HL-60 (cell line): ENCODE results near the gene ADSL.

Source experiments
- GABPA ChIP-seq: IDR thresholded peaks from 2 replicates; pipeline ENCODE4 v1.6.1; 2012; ENCODE audit warnings: low read depth
- TF ChIP-seq, protein P1 (sequence below): IDR thresholded peaks from one replicate; pipeline ENCODE4 v1.5.1; 2011; ENCODE audit warnings: low read length, control low read depth, inconsistent platforms; ENCODE audit not compliant: insufficient read depth

DNA sequence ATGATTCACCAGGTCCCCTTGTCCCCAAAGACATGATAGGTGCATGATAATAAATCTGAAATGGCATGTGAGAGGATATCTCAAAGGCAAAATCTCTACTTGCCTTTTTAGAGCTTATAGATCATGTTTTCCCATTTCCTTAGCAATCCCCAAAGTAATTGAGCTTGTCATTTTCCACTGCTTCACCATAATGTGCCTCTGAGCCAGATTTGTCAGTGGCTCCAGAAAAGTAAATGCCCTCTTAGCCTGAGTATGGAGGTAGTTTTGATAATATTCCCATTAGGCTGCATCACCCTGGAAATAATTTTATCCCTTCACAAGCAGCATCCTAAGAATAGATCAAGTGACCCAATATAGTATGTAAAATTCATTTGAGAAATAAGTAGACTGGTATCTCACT is 36.7 kb upstream of the ADSL start:
- TF ChIP-seq, protein P1, sequence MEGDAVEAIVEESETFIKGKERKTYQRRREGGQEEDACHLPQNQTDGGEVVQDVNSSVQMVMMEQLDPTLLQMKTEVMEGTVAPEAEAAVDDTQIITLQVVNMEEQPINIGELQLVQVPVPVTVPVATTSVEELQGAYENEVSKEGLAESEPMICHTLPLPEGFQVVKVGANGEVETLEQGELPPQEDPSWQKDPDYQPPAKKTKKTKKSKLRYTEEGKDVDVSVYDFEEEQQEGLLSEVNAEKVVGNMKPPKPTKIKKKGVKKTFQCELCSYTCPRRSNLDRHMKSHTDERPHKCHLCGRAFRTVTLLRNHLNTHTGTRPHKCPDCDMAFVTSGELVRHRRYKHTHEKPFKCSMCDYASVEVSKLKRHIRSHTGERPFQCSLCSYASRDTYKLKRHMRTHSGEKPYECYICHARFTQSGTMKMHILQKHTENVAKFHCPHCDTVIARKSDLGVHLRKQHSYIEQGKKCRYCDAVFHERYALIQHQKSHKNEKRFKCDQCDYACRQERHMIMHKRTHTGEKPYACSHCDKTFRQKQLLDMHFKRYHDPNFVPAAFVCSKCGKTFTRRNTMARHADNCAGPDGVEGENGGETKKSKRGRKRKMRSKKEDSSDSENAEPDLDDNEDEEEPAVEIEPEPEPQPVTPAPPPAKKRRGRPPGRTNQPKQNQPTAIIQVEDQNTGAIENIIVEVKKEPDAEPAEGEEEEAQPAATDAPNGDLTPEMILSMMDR: no peak
- no peak for TF ChIP-seq GABPA
